ENCODE data around the gene LRRC4B. TPM values are rescaled to one million over a fixed set of nuclear protein-coding genes. Genes with fewer than 3 reads are reported as not detected.

Gene LRRC4B
- total and polyA plus RNA-seq, 9 donors = 0.12 to 7.9 (median 2.5) TPM

GRCh38 chr19:50497022-50497405 lies 71.2 kb downstream of the LRRC4B start:
- DNase-seq = no peak
- H3K9me3 ChIP-seq = no peaks in the 10 kb centered on the region
- 60 to 65% (median 64%) methylated on average over 8 of the region's 8 CpGs for WGBS, 3 donors
- H3K4me1 ChIP-seq (ENCODE audit: insufficient read depth) = no peaks in the 10 kb centered on the region
- no peak for TF ChIP-seq EP300 (IDR thresholded peaks at IDR 0.05)
- TF ChIP-seq CTCF (IDR thresholded peaks at IDR 0.05) = no peak
- TF ChIP-seq POLR2A (IDR thresholded peaks at IDR 0.05) = no peak
- intact Hi-C loops (cut with DNase I) = no loop called here
- H3K27me3 ChIP-seq = no peaks in the 10 kb centered on the region
- H3K4me3 ChIP-seq = no peak overlapping the region
- no peak overlapping the region for H3K27ac ChIP-seq
- H3K36me3 ChIP-seq = no peaks in the 10 kb centered on the region

GRCh38 chr19:50496189-50497021 lies 71.8 kb downstream of the LRRC4B start:
- Histone ChIP-seq H3K9me3 (no peaks in the 10 kb centered on the region), H3K4me1 (ENCODE audit: insufficient read depth) (no peaks in the 10 kb centered on the region), H3K27me3 (no peaks in the 10 kb centered on the region), H3K36me3 (no peaks in the 10 kb centered on the region), H3K27ac (no peak overlapping the region), H3K4me3 (no peak overlapping the region)
- WGBS, 3 donors = 65 to 68% (median 65%) methylated on average over 30 of the region's 30 CpGs
- TF ChIP-seq EP300 (IDR thresholded peaks at IDR 0.05) (no peak), CTCF (IDR thresholded peaks at IDR 0.05) (no peak), POLR2A (IDR thresholded peaks at IDR 0.05) (no peak)
- DNase-seq = no peak
- intact Hi-C loops (cut with DNase I) = no loop called here

GRCh38 chr19:50495020-50495531 lies 73.2 kb downstream of the LRRC4B start:
- DNase-seq = no peak
- Histone ChIP-seq H3K36me3 (no peaks in the 10 kb centered on the region), H3K27ac (no peak overlapping the region), H3K9me3 (no peaks in the 10 kb centered on the region), H3K4me3 (no peak overlapping the region), H3K27me3 (no peaks in the 10 kb centered on the region), H3K4me1 (ENCODE audit: insufficient read depth) (no peaks in the 10 kb centered on the region)
- intact Hi-C loops (cut with DNase I) = no loop called here
- WGBS, 3 donors = 83 to 93% (median 90%) methylated on average over 5 of the region's 5 CpGs
- TF ChIP-seq CTCF (IDR thresholded peaks at IDR 0.05) (no peak), EP300 (IDR thresholded peaks at IDR 0.05) (no peak), POLR2A (IDR thresholded peaks at IDR 0.05) (no peak)

GRCh38 chr19:50494186-50495019 lies 73.8 kb downstream of the LRRC4B start:
- 59 to 63% (median 59%) methylated on average over 7 of the region's 7 CpGs for WGBS, 3 donors
- Histone ChIP-seq H3K4me1 (ENCODE audit: insufficient read depth) (no peaks in the 10 kb centered on the region), H3K27me3 (no peaks in the 10 kb centered on the region), H3K36me3 (no peaks in the 10 kb centered on the region), H3K27ac (no peak overlapping the region), H3K9me3 (no peaks in the 10 kb centered on the region), H3K4me3 (no peak overlapping the region)
- intact Hi-C loops (cut with DNase I) = no loop called here
- TF ChIP-seq EP300 (IDR thresholded peaks at IDR 0.05) (no peak), CTCF (IDR thresholded peaks at IDR 0.05) (no peak), POLR2A (IDR thresholded peaks at IDR 0.05) (no peak)
- DNase-seq = no peak
